Rectal smooth muscle tissue (tissue), 1 donor: ENCODE data around the gene OXA1L.
A peak's percentile ranks its signal among the peaks of the same experiment; 100 is the strongest.
"Not testable (repeated sequence)": the region's sequence is repeated elsewhere in the genome, so short reads cannot be mapped to it uniquely, and the experiment has no call there.

Source experiments
- H3K27ac ChIP-seq: one replicate; pipeline ENCODE4 v1.7.0; 2013; ENCODE audit warnings: low read depth, low read length, inconsistent platforms
- H3K27me3 ChIP-seq: one replicate; pipeline ENCODE4 v1.7.0; 2013; ENCODE audit warnings: low read length; ENCODE audit not compliant: control insufficient read depth, insufficient read depth
- H3K36me3 ChIP-seq: one replicate; pipeline ENCODE4 v1.7.0; 2013; ENCODE audit warnings: low read length; ENCODE audit not compliant: control insufficient read depth, insufficient read depth
- H3K4me1 ChIP-seq: one replicate; pipeline ENCODE4 v1.7.0; 2013; ENCODE audit warnings: low read length; ENCODE audit not compliant: control insufficient read depth, insufficient read depth
- H3K4me3 ChIP-seq: one replicate; pipeline ENCODE4 v1.7.0; 2013; ENCODE audit warnings: low read length
- H3K9ac ChIP-seq: one replicate; pipeline ENCODE4 v1.7.0; 2013; ENCODE audit warnings: low read length

The OXA1L gene

DNA sequence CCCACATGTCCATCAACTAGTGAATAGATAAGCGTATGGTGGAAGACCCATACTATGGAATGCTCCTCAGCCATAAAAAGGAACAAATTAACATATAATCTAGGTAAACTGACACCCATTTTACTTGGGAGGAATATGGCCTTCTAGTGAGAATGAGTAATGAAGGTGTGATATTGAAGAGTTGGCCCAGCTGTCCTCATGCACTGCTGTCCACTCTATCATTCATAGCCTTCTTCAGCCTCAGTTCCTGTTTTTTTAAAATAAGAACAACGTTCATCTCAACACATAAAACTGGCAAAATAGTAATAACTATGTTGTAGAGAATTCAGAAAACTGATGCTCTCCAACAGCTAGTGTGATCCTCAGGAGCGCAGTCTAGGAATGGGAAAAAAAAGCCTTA lies 26.5 kb upstream of the OXA1L start:
- Histone ChIP-seq H3K36me3 (no peaks in the 10 kb centered on the region), H3K27me3 (no peaks in the 10 kb centered on the region), H3K9ac (no peak overlapping the region), H3K4me1 (no peaks in the 10 kb centered on the region), H3K27ac (no peak overlapping the region), H3K4me3 (no peak overlapping the region)

DNA sequence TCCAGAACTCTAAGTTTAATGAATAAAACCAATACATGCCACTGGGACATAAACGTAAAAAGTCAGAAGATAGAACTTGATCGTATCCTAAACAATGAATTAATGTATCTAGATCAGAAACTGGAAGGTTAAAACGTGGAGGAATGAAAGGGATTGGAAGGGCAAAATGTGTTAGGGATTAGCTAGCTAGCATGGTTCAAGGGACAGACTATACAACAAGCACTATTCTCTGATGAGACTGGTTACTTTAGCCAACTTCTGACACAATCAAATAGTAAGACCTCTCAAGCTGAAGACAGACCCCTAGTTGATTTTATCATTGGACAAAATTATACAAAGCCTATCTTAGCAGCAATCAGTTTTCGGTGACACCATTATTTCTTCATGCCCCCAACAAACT lies 18.7 kb upstream of the OXA1L start:
- no peak overlapping the region for H3K27ac ChIP-seq
- no peak overlapping the region for H3K9ac ChIP-seq
- H3K36me3 ChIP-seq: no peaks in the 10 kb centered on the region
- H3K27me3 ChIP-seq: no peaks in the 10 kb centered on the region
- no peaks in the 10 kb centered on the region for H3K4me1 ChIP-seq
- no peak overlapping the region for H3K4me3 ChIP-seq

DNA sequence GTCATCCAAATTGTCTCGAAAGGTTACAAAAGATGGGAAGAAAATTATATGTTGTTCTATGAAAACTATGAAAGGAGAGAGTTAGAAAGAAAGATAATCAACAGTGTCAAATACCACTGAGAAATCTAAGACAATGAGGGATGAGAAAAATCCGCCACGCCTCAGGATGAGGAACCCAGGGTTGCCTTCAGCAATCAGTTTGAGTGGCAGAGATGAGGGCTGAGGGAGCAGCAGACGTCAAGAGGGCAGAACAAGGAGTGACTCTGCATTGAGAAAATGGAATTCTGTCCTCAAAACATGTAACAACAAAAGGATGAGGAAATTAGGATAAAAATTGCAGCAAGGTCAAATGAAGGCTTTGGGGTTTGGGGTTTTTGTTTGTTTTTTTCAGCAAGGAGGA lies 18.3 kb upstream of the OXA1L start:
- no peaks in the 10 kb centered on the region for H3K4me1 ChIP-seq
- no peak overlapping the region for H3K4me3 ChIP-seq
- H3K27me3 ChIP-seq: no peaks in the 10 kb centered on the region
- H3K9ac ChIP-seq: no peak overlapping the region
- no peaks in the 10 kb centered on the region for H3K36me3 ChIP-seq
- no peak overlapping the region for H3K27ac ChIP-seq

DNA sequence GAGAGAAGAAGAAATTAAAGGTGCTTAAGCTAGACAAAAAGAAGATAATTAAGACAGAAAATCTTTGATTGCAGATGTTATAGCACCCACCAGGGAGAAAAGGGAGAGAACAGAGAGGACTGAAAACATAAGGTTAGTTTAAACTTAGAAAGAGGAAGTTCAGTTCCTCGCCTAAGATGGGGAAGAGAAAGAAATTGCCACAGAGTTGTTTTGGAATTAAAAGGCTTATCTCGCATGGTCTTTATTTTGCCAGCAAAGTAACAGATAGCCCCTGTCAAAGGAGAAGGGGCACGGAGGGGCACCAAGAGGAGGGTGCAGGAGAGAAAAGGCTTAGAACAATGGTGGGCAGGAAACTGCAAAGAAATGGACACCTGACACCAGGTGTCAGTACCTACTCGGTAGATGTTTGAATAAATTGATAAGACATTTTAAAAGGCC lies 17.8 kb upstream of the OXA1L start:
- Histone ChIP-seq H3K9ac (no peak overlapping the region), H3K4me3 (no peak overlapping the region), H3K27me3 (no peaks in the 10 kb centered on the region), H3K36me3 (no peaks in the 10 kb centered on the region), H3K4me1 (no peaks in the 10 kb centered on the region), H3K27ac (no peak overlapping the region)

DNA sequence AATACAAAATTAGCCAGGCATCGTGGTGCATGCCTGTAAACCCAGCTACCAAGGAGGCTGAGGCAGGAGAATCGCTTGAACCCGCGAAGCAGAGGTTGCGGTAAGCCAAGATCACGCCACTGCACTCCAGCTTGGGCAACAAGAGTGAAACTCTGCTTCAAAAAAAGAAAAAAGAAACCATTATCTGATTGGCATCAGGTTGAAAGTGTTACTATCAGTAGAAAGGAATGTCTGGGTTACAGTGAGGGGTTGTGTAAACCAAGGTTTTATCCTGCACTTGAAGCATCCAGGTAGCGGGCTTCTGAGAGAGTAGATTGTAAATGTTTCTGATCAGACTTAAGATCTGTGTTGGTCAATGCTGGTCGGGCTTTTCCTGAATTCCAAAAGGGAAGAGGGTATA lies 14.1 kb upstream of the OXA1L start:
- Histone ChIP-seq H3K4me3 (no peak overlapping the region), H3K36me3 (no peaks in the 10 kb centered on the region), H3K27ac (no peak overlapping the region), H3K27me3 (no peaks in the 10 kb centered on the region), H3K4me1 (no peaks in the 10 kb centered on the region), H3K9ac (no peak overlapping the region)

DNA sequence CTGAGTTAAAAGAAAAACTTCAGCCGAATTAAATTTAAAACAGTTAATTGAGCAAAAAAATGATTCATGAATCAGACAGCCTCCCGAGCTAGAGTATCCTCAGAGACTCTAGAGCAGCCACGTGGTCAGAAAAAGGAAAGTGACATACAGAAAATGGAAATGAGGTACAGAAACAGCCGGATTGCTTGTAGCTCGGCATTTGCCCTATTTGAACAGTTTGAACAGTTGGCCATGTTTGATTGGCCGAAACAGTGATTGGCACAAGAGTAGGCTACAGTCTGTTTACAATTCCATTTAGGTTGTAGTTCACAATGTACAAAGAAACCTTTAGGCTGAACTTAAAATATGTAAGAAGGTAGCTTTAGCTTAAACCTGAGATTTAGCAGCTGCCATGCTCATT lies 12.9 kb upstream of the OXA1L start:
- no peaks in the 10 kb centered on the region for H3K36me3 ChIP-seq
- no peaks in the 10 kb centered on the region for H3K4me1 ChIP-seq
- no peak overlapping the region for H3K27ac ChIP-seq
- no peak overlapping the region for H3K9ac ChIP-seq
- no peaks in the 10 kb centered on the region for H3K27me3 ChIP-seq
- no peak overlapping the region for H3K4me3 ChIP-seq

DNA sequence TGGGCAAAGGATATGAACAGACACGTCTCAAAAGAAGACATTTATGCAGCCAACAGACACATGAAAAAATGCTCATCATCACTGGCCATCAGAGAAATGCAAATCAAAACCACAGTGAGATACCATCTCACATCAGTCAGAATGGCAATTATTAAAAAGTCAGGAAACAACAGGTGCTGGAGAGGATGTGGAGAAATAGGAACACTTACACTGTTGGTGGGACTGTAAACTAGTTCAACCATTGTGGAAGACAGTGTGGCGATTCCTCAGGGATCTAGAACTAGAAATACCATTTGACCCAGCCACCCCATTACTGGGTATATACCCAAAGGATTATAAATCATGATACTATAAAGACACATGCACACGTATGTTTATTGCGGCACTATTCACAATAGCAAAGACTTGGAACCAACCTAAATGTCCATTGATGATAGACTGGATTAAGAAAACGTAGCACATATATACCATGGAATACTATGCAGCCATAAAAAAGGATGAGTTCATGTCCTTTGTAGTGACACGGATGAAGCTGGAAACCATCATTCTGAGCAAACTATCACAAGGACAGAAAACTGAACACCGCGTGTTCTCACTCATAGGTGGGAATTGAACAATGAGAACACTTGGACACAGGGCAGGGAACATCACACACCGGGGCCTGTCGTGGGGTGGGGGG lies 8.4 kb upstream of the OXA1L start:
- not testable (repeated sequence) for H3K4me3 ChIP-seq, H3K4me1 ChIP-seq, H3K36me3 ChIP-seq, H3K9ac ChIP-seq, H3K27me3 ChIP-seq, H3K27ac ChIP-seq

DNA sequence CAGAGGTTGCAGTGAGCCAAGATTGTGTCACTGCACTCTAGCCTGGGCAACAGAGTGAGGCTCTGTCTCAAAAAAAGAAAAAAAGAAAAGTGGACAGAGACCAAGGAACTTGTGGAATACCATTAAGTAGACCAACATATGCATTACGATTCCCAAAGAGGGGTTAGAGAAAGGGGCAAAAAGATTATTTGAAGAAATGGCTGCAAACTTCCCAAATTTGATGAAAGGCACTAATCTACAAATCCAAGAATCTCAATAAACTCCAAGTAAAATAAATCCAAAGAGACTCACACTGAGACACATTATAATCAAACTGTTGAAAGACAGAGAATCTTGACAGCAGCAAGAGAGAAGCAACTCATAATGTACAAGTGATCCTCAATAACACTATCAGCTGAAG lies 4.8 kb upstream of the OXA1L start:
- H3K27me3 ChIP-seq: no peaks in the 10 kb centered on the region
- no peak overlapping the region for H3K4me3 ChIP-seq
- H3K9ac ChIP-seq: no peak overlapping the region
- H3K4me1 ChIP-seq: no peaks in the 10 kb centered on the region
- no peak overlapping the region for H3K27ac ChIP-seq
- H3K36me3 ChIP-seq: no peaks in the 10 kb centered on the region

DNA sequence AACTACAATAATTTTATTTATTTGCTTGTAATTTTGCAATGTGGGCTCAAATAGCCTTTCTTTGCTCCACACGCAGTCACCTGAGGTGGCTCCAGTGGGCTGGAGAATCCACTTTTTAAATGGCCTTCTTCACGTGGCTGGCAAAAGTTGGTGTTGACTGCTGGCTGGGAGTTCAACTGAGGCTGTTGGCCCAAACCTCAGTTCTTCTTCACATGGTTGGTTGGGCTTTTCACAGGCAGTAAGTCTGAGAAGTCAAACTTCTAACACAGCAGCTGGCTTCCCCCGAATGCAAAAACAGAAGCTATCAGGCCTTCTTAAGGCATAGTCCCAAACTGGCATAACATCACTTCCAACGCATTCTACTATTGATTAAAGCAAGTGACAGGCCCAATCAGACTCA lies 2.1 kb upstream of the OXA1L start:
- H3K27me3 ChIP-seq: no peaks in the 10 kb centered on the region
- H3K27ac ChIP-seq: no peak overlapping the region
- H3K36me3 ChIP-seq: peaks cover 4% of the 10 kb centered on the region
- H3K4me3 ChIP-seq: no peak overlapping the region
- H3K9ac ChIP-seq: no peak overlapping the region
- H3K4me1 ChIP-seq: peaks cover 8% of the 10 kb centered on the region

DNA sequence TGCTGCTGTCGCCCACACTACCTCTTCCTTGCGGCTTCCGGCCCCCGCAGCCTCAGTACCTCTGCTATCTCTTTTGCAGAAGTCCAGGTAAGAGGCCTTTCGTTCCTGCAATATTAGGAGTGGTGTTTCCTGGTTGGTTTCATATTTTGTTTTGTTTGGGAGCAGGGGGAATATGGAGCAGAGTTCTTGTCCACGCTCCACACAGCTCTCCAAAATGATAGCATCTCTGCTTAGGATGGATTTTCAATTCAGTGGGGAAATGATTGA lies 768 bp downstream of the OXA1L start:
- peak overlapping the region; percentile 67 for H3K27ac ChIP-seq
- peak overlapping the region; percentile 97 for H3K4me3 ChIP-seq
- peaks cover 8% of the 10 kb centered on the region for H3K4me1 ChIP-seq
- no peaks in the 10 kb centered on the region for H3K27me3 ChIP-seq
- peak overlapping the region; percentile 34 for H3K9ac ChIP-seq
- H3K36me3 ChIP-seq: peaks cover 27% of the 10 kb centered on the region

DNA sequence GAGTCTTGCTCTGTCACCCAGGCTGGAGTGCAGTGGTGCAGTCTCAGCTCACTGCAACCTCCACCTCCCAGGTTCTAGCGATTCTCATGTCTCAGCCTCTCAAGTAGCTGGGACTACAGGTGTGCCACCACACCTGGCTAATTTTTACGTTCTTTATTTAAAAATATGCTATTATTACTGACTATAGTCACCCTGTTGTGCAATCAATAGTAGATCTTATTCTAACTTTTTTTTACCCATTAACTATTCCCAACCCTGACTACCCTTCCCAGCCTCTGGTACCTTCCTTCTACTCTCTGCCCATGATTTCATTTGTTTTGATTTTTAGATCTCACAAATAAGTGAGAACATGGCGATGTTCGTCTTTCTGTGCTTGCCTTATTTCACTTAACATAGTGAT lies 2.5 kb downstream of the OXA1L start:
- Histone ChIP-seq H3K27me3 (no peaks in the 10 kb centered on the region), H3K9ac (no peak overlapping the region), H3K27ac (no peak overlapping the region), H3K36me3 (peaks cover 27% of the 10 kb centered on the region), H3K4me3 (no peak overlapping the region), H3K4me1 (peaks cover 8% of the 10 kb centered on the region)

DNA sequence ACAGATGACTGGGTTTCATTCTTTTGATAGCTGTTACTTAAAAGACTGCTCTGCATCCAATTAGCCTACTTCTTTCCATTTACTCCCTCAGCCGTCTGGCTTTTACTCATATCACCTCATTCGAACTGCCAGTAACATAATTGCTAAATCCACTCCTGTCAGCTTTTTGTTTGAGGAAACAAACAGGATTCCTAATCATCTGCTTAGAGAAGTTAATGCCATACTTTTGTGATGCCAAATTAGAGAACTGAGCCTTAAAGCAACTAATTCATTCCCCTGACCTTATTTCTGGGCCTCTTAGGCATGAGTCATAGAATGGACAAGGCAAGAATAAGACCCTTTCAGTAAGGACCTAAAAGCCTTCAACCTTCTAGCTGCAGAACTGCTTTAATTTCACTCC lies 2.9 kb downstream of the OXA1L start:
- Histone ChIP-seq H3K4me1 (peaks cover 8% of the 10 kb centered on the region), H3K36me3 (peaks cover 27% of the 10 kb centered on the region), H3K27ac (no peak overlapping the region), H3K4me3 (no peak overlapping the region), H3K27me3 (no peaks in the 10 kb centered on the region), H3K9ac (no peak overlapping the region)

DNA sequence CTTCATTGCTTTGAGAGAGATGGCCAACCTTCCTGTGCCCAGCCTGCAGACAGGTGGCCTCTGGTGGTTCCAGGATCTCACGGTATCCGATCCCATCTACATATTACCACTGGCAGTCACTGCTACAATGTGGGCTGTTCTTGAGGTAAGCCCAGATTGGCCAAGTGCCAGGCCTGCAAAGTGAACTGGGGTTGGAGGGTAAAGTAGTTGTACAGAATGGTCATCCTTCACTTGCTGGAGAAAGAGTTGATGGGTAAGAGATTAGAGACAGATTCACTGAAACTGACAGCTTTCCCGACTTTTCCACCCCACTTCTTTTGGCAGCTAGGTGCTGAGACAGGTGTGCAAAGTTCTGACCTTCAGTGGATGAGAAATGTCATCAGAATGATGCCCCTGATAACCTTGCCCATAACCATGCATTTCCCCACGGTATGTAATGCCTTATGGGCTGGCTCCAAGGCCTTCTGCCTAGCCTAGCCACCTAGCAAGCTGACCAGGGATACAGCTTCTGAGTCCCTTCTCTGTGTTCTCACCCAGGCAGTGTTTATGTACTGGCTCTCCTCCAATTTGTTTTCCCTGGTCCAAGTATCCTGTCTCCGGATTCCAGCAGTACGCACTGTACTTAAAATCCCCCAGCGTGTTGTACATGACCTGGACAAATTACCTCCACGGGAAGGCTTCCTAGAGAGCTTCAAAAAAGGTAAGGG lies 4.1 kb downstream of the OXA1L start:
- Histone ChIP-seq H3K4me1 (peaks cover 8% of the 10 kb centered on the region), H3K27ac (no peak overlapping the region), H3K9ac (no peak overlapping the region), H3K36me3 (peaks cover 27% of the 10 kb centered on the region), H3K27me3 (no peaks in the 10 kb centered on the region), H3K4me3 (no peak overlapping the region)
